GM12872 (cell line): ENCODE results near the gene ABCC11.

Experiments
- TF ChIP-seq, protein P1 (sequence below): IDR thresholded peaks from 3 replicates; pipeline ENCODE4 v1.5.1; 2011; ENCODE audit warnings: low read depth, mild to moderate bottlenecking, low read length, moderate library complexity; ENCODE audit not compliant: insufficient read depth

Gene ABCC11

GRCh38 chr16:48250520-48251278, 3.4 kb upstream of the ABCC11 start:
- TF ChIP-seq, protein P1, sequence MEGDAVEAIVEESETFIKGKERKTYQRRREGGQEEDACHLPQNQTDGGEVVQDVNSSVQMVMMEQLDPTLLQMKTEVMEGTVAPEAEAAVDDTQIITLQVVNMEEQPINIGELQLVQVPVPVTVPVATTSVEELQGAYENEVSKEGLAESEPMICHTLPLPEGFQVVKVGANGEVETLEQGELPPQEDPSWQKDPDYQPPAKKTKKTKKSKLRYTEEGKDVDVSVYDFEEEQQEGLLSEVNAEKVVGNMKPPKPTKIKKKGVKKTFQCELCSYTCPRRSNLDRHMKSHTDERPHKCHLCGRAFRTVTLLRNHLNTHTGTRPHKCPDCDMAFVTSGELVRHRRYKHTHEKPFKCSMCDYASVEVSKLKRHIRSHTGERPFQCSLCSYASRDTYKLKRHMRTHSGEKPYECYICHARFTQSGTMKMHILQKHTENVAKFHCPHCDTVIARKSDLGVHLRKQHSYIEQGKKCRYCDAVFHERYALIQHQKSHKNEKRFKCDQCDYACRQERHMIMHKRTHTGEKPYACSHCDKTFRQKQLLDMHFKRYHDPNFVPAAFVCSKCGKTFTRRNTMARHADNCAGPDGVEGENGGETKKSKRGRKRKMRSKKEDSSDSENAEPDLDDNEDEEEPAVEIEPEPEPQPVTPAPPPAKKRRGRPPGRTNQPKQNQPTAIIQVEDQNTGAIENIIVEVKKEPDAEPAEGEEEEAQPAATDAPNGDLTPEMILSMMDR, result no peak

DNA sequence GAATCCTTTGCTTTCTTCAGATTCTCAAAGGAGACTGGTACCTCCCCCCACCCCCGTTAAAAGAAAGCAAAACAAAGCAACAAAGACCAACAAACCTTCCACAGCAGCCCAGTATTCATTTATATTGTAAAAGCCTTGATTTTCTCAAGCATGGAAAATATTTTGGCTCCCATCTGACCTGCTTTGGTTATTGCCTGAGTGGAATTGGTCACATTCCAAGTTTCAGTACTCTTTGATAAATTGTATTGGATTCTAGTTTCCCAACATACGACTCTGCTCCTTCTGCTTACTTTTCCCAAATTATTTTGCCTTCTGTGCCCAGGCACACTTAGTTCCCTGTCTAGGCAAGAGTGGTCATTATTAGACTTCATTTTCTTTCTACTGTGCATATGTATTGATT, 1.3 kb downstream of the ABCC11 start:
- TF ChIP-seq, protein P1, result no peak

DNA sequence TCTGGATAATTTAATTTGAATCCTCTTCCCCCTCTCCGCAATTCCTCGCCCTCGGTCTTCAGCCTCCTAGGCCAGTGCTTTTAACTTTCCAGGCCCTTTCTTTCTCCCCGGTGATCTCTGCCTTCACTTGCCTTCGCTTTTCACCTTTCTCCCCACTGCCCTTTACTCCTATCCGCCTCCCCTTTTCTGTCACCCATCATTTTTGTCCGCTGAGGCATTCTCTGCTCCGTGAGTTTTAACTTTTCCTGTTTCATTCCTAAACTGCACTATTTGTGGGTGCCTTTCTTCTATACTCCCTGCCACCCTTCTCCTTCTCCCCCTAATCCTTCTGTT, 2.5 kb downstream of the ABCC11 start:
- TF ChIP-seq, protein P1, result no peak

DNA sequence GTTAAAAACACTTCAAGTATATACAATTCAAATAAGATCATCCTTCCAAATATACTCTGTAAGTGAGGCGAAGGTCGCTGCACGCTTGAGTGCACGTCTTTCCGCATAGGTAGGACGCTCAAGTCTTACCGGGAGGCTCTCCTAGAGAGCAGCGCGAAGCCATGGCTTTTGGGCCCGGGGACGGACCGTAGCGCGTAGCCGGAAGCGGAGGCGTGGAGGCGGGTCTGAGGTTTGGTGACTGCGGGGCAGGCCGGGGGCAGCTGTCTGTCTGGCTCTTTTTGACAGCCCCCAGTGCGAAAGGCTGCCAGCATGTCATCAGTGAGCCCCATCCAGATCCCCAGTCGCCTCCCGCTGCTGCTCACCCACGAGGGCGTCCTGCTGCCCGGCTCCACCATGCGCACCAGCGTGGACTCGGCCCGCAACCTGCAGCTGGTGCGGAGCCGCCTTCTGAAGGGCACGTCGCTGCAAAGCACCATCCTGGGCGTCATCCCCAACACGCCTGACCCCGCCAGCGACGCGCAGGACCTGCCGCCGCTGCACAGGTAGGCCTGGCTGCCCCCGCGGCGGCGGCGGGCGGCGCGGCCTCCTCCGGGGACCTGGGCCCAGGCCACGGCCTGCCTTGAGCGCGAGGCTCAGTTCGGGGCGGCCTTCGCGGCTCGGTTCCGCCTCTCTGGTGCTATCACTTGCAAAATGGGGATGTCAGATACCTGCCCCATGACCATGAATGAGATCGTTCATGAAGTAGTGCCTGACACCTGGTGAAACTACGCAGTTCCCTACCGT, 3.1 kb downstream of the ABCC11 start, which contains the start of gene LONP2:
LONP2 (plus strand) TSS at position 221 of the 783 bp plus-strand sequence; CDS start at position 310, 89 bp downstream.
- TF ChIP-seq, protein P1, result no peak

DNA sequence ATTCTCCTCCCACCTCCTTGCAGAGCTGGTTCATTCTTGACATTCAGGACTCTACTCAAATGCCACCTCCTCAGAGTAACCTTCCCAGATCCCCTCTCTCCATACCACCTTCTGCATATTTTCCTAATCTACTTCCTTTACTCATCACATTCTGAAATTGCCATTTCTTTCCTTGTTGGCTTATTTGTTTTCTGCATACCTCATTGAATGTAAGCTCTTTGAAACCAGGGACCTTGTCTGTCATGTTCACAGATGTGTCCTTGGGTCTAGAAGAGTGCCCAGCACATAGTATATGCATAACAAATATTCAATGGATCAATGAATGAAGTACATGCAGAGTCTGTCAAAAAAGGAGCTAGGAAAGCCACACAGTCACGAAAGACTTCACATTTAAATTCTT, 11.1 kb downstream of the ABCC11 start:
- TF ChIP-seq, protein P1, result no peak

DNA sequence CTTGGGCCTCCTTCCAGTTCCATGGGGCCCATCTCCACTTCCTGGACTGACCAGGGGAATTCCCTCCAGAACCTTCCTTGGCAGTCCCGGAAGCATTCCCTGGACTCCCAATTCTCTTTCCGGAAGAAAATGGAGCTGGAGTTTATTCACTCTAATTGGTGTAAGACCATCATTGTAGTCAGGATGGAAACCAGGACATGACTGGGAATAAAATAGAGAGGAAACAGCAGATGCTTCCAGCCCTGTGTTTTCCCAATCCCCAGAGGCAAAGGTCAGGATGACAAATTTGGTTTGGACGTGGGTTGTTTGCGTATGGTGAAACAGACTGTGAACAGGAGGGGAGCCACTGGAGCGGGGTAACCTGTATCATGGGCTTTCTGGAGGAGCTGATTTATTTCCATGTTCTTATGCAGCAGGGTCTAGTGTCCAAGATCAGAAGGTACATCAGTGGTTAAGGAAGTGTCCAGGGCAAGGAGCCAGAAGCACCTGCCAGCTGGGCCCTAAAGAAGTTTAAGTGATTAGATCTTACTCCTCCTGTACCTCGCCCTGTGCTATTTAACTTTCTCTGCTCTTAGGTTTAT, 11.7 kb downstream of the ABCC11 start:
- TF ChIP-seq, protein P1, result no peak

DNA sequence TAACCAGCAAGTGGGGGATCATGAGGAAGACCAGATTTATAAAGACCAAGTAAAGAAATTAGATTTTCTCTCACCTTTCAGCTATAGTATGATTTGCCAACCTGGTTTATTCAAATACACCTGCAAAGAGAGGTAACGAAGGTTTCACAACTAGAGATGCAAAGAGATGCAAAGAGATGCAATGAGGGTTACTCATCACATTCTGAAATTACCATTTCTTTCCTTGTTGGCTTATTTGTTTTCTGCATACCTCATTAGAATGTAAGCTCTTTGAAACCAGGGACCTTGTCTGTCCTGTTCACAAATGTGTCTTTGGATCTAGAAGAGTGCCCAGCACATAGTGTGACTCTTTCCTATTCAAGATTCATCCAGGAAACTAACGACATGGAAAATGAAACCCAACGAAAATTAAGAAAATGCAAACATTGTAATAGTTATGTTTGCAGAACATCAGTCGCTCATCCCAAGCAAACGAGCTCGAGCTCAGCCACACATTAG, 12.2 kb downstream of the ABCC11 start:
- TF ChIP-seq, protein P1, result no peak
